Prostate gland (tissue), 2 donors: Measurements from ENCODE around the gene TMEM184A. TPM values are rescaled to one million over a fixed set of nuclear protein-coding genes. Genes with fewer than 3 reads are reported as not detected.

Source experiments
- DNase-seq: peaks from one replicate; pipeline ENCODE4 v3.0.0-alpha.2; 2019; ENCODE audit warnings: low spot score
- H3K27ac ChIP-seq, 2 donors: fragments of 200-600 bp; sonication (generic); 2 replicates each; pipeline ENCODE4 v1.5.1; 2017 to 2019
- H3K27me3 ChIP-seq: fragments of 200-600 bp; sonication (generic); replicated peaks from 2 replicates; pipeline ENCODE4 v1.5.1; 2019; ENCODE audit not compliant: insufficient read depth
- H3K36me3 ChIP-seq, 2 donors: fragments of 200-600 bp; sonication (generic); 1 replicate in 1 of 2; 2 replicates in 1 of 2; pipeline versions ENCODE4 v1.5.1 to v1.8.1; 2017 to 2019
- H3K4me1 ChIP-seq: fragments of 200-600 bp; sonication (generic); replicated peaks from 2 replicates; pipeline ENCODE4 v1.5.1; 2019
- H3K4me3 ChIP-seq, 2 donors: fragments of 200-600 bp; sonication (generic); 2 replicates each; pipeline ENCODE4 v1.5.1; 2017 to 2019
- H3K9me3 ChIP-seq: fragments of 200-600 bp; sonication (generic); 2 replicates; pipeline ENCODE4 v1.5.1; 2017
- POLR2A ChIP-seq: fragments of 450-650 bp; IDR thresholded peaks from one replicate; pipeline ENCODE4 v1.6.1; 2016; ENCODE audit warnings: antibody characterized with exemption, mild to moderate bottlenecking
- POLR2AphosphoS5 ChIP-seq: sonication (generic); formaldehyde crosslinking; IDR thresholded peaks from one replicate; pipeline ENCODE4 v1.6.1; 2017; ENCODE audit warnings: antibody characterized with exemption
- WGBS: methylation state at CpG from one replicate; pipeline ENCODE4 v1.1.5; 2018; 5-methylcytosine and 5-hydroxymethylcytosine counted together
- intact Hi-C: fragments of 100-400 bp; cut with DNase I; formaldehyde crosslinking; loops from one replicate; pipeline ENCODE4 v1.14.2; 2022
- total RNA-seq, 2 donors: library from RNA; depleted of rRNA; stranded (reverse); fragments of >200 nt; gene quantifications; one replicate each; pipeline ENCODE4 v1.1.0, GENCODE V29; 2016
- TF ChIP-seq, protein P1 (sequence below), 4 experiments: fragments of 200-600 bp in 2 of 4; fragments of 450-650 bp in 2 of 4; sonication (generic) in 2 of 4; IDR thresholded peaks; 1 replicate in 3 of 4; 2 replicates in 1 of 4; pipeline ENCODE4 v1.5.1; 2016 to 2019; ENCODE audit warnings: antibody characterized with exemption in 4 of 4, mild to moderate bottlenecking in 2 of 4, moderate library complexity in 2 of 4

TMEM184A gene
- total RNA-seq, 2 donors from 2014 or later = 15.4 to 59.2 TPM

DNA sequence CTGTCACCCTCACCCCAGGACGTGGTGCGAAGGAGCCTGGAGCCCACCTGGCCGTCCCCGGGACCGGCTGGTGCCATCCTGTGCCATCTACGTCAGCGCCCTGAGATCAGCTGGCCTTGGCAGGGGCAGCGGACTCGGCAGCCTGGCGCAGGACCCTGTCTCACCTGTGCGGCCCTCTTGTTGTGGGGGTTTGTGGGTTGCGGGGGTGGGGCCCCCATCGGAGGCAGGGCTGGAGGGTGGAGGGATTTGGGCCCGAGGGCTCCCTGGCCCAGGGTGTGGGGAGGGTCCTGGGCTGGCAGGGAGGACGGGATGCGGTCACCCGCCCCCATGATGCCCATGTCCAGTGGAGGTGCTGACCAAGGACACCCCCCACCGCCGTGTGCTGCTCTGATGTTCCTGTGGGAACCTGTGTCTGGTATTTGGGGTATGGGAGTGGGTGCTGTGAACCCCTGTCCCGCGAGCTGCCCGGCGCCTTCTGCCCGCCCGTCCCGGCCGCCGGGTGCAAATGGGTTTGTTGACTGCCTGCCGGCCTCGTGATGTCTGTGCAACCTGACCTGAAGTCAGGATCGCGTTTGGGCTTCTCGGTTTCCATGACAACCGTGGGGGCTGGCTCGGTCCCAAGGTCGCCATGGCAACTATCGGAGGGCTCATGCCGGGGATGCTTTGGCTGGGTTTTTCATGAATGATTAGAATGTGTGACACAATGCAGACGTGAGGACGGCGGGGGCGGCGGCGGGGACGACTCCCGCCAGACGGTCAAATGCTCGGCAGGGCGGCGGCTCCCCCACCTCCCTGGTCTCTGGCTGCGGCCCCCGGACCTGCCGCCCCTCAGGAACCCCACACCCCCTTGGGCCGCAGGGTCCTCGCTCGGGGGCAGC lies 18.2 kb downstream of the TMEM184A start:
- H3K9me3 ChIP-seq = no peaks in the 10 kb centered on the region
- H3K27me3 ChIP-seq = no peaks in the 10 kb centered on the region
- peak overlapping the region; percentile 91 to 97 for H3K27ac ChIP-seq
- H3K4me1 ChIP-seq = peaks cover 33% of the 10 kb centered on the region
- intact Hi-C loops = loop anchor here (5.0 kb wide), 2 partner anchors 75 to 1095 kb away; partner anchors contain the start of gene TTYH3
- H3K4me3 ChIP-seq = peak overlapping the region; percentile 29 to 41
- WGBS = 25% methylated on average over 33 of the region's 56 CpGs
- H3K36me3 ChIP-seq = peaks cover 4 to 22% of the 10 kb centered on the region in 2 donors
- no peak for TF ChIP-seq POLR2A
- TF ChIP-seq POLR2AphosphoS5 = no peak
- TF ChIP-seq, protein P1, sequence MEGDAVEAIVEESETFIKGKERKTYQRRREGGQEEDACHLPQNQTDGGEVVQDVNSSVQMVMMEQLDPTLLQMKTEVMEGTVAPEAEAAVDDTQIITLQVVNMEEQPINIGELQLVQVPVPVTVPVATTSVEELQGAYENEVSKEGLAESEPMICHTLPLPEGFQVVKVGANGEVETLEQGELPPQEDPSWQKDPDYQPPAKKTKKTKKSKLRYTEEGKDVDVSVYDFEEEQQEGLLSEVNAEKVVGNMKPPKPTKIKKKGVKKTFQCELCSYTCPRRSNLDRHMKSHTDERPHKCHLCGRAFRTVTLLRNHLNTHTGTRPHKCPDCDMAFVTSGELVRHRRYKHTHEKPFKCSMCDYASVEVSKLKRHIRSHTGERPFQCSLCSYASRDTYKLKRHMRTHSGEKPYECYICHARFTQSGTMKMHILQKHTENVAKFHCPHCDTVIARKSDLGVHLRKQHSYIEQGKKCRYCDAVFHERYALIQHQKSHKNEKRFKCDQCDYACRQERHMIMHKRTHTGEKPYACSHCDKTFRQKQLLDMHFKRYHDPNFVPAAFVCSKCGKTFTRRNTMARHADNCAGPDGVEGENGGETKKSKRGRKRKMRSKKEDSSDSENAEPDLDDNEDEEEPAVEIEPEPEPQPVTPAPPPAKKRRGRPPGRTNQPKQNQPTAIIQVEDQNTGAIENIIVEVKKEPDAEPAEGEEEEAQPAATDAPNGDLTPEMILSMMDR (IDR thresholded peaks at IDR 0.05) = no peak
- DNase-seq = no peak

GRCh38 chr7:1536743-1537534 lies 19.1 kb downstream of the TMEM184A start:
- H3K9me3 ChIP-seq = no peaks in the 10 kb centered on the region
- H3K27ac ChIP-seq = peak overlapping the region; percentile 91 to 97
- H3K27me3 ChIP-seq = no peaks in the 10 kb centered on the region
- intact Hi-C loops = loop anchor here (5.0 kb wide), 2 partner anchors 75 to 1095 kb away; partner anchors contain the start of gene TTYH3
- H3K4me1 ChIP-seq = peaks cover 33% of the 10 kb centered on the region
- H3K36me3 ChIP-seq = peaks cover 4 to 22% of the 10 kb centered on the region in 2 donors
- DNase-seq = peak; percentile 97
- 12% methylated on average over 47 of the region's 52 CpGs for WGBS
- H3K4me3 ChIP-seq = peak overlapping the region; percentile 29 to 41
- TF ChIP-seq POLR2A (peak; percentile 85), POLR2AphosphoS5 (peak; percentile 97)
- TF ChIP-seq, protein P1 (IDR thresholded peaks at IDR 0.05) = no peak

DNA sequence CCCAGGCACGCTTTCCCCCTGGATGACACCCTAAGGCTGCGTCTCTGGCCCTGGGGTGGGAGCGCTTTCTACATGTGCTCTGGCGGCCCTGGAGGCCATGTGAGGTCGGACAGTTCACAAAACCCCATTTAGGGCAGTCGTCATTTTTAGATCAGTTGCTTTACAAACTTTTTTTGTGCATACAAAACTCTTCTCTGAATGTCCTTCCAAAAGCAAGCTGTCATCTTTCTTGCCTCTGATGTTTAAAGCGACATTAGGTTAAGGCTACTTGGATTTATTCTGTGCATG lies 19.6 kb downstream of the TMEM184A start:
- Histone ChIP-seq H3K36me3 (peaks cover 4 to 17% of the 10 kb centered on the region in 2 donors), H3K27me3 (no peaks in the 10 kb centered on the region), H3K4me1 (peaks cover 33% of the 10 kb centered on the region), H3K27ac (peak overlapping the region; percentile 91 to 97), H3K9me3 (no peaks in the 10 kb centered on the region), H3K4me3 (peak overlapping the region in 1 of 2 donors; percentile 41)
- WGBS = 59% methylated on average over 7 of the region's 7 CpGs
- intact Hi-C loops = loop anchor here (5.0 kb wide), 2 partner anchors 74 to 1096 kb away; partner anchors contain the start of gene TTYH3
- no peak for TF ChIP-seq POLR2AphosphoS5
- no peak for TF ChIP-seq POLR2A
- TF ChIP-seq, protein P1 (IDR thresholded peaks at IDR 0.05) = no peak
- no peak for DNase-seq

DNA sequence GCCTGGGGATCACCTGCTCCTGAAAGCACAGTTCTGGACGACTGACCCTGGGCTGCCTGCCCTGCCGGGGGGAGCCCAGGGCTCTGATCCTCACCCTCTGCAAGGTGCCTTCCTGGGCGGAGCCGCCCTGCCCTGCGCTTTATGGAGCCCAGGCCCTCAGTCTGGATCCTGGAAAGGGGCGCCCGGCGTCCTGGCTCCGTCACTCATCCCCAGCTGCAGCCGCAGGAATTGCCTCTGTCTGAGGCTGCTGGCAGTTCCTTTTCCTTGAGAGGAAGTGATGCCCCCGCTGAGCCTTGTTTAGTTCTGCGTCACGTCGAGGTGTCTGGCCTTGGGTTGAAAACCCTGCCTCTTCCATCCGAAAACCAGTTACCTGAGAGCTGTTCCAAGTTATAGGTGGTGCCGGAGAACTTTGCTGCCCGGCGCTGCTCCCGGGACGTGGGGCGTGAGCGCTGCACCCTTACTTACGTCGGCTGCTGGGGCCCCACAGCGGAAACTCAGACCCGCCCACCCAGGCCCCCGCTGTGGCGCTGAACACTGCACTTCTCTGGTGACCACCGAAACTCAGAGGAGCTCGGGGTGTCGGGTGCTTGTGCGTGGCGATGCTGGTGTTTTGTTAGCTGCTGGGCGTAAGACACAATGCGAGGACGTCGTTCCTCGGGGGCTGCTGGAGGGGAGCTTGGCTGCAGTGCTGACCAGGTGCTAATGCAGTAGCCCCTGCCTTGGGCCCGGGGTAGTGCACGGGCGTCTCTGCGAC lies 20.1 kb downstream of the TMEM184A start:
- peaks cover 33% of the 10 kb centered on the region for H3K4me1 ChIP-seq
- H3K9me3 ChIP-seq = no peaks in the 10 kb centered on the region
- no peak overlapping the region for H3K4me3 ChIP-seq
- WGBS = 88% methylated on average over 42 of the region's 42 CpGs
- no peak for TF ChIP-seq POLR2AphosphoS5
- no peak for TF ChIP-seq POLR2A
- intact Hi-C loops = loop anchor here (5.0 kb wide), 2 partner anchors 74 to 1096 kb away; partner anchors contain the start of gene TTYH3
- peaks cover 4 to 12% of the 10 kb centered on the region in 2 donors for H3K36me3 ChIP-seq
- DNase-seq = no peak
- peak overlapping the region; percentile 91 to 97 for H3K27ac ChIP-seq
- H3K27me3 ChIP-seq = no peaks in the 10 kb centered on the region
